VCaP (cell line): Measurements from ENCODE around the gene ZNF277.
"Not testable (repeated sequence)": the region's sequence is repeated elsewhere in the genome, so short reads cannot be mapped to it uniquely, and the experiment has no call there.

ENCODE experiments used
- H3K27ac ChIP-seq: fragments of 450-650 bp; 2 replicates; pipeline ENCODE4 v1.5.1; 2017
- TF ChIP-seq, protein P1 (sequence below): fragments of 450-650 bp; conservative IDR thresholded peaks from 2 replicates; pipeline ENCODE4 v1.5.1; 2017; ENCODE audit warnings: mild to moderate bottlenecking, moderate library complexity

Gene ZNF277

GRCh38 chr7:112238330-112238729 is 31.8 kb downstream of the ZNF277 start:
- peak overlapping the region; percentile 87 for H3K27ac ChIP-seq
- TF ChIP-seq, protein P1, sequence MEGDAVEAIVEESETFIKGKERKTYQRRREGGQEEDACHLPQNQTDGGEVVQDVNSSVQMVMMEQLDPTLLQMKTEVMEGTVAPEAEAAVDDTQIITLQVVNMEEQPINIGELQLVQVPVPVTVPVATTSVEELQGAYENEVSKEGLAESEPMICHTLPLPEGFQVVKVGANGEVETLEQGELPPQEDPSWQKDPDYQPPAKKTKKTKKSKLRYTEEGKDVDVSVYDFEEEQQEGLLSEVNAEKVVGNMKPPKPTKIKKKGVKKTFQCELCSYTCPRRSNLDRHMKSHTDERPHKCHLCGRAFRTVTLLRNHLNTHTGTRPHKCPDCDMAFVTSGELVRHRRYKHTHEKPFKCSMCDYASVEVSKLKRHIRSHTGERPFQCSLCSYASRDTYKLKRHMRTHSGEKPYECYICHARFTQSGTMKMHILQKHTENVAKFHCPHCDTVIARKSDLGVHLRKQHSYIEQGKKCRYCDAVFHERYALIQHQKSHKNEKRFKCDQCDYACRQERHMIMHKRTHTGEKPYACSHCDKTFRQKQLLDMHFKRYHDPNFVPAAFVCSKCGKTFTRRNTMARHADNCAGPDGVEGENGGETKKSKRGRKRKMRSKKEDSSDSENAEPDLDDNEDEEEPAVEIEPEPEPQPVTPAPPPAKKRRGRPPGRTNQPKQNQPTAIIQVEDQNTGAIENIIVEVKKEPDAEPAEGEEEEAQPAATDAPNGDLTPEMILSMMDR: no peak

GRCh38 chr7:112238852-112239610 is 32.5 kb downstream of the ZNF277 start:
- H3K27ac ChIP-seq: peak overlapping the region; percentile 87
- TF ChIP-seq, protein P1: no peak

DNA sequence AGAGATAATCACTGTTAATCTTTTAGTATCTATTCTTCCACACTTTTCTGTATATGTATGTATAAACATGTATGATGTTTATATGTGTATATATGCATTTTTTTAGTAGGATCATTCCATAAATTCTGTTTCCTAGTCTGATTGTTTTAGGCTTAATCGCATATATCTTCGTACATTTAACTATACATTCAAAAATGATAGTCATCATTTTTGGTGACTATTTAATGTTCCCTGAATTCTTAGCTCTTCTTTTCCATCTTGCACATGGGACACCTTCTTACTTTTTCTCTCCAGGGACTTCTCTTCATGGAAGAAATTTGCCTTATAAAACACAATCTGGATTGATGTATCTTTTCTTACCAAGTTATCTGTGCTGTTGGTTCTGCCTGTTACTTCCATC is 42.1 kb downstream of the ZNF277 start:
- H3K27ac ChIP-seq: no peak overlapping the region
- TF ChIP-seq, protein P1: no peak

DNA sequence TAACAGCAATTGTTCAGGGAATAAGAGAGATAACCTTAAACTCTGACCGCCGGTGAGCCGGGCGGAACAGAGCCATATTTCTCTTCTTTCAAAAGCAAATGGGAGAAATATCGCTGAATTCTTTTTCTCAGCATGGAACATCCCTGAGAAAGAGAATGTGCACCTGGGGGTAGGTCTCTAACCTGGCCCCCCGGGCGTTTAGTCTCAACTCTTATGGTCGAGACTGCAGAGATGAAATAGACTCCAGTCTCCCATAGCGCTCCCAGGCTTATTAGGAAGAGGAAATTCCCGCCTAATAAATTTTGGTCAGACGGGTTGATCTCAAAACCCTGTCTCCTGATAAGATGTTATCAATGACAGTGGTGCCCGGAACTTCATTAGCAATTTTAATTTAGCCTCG is 43.5 kb downstream of the ZNF277 start:
- not testable (repeated sequence) for H3K27ac ChIP-seq

DNA sequence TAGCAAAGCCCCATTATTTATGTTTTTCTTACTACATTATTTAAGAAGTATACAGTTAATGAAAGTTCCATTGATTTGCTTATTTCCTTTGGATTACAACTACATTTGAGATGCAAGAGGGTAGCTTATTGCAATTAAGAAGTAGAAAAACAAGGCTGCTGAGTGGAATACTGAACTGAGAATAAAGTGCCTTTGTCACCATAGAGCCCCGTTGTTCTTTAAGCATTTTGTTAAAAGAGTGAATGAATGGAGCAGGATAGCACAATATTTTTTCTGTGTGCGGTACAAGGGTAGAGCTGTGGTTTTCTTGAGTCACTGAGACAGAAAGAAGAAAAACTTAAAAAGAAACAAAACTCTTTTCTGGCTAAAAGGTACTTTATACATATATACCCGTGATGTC is 45.6 kb downstream of the ZNF277 start:
- TF ChIP-seq, protein P1: no peak
- no peak overlapping the region for H3K27ac ChIP-seq

DNA sequence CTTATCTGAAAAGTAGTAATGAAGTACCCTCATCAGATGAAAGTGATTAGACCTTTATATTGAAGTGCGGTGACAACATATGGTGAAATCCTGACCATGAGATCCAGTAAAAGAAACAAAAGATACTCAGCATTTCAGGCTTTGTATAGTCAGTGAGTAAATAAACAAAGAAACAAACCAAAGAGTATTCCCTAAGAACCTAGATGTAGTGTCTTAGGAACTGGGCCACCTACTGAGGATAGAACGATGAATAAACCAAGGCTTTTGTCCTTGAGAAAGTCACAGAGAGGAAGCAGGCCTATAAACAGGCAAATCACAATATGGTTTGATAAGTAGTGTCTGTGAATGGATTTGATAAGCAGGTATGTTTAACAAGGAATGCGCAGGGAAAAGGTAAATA is 46.2 kb downstream of the ZNF277 start:
- H3K27ac ChIP-seq: no peak overlapping the region
- TF ChIP-seq, protein P1: no peak

GRCh38 chr7:112254156-112254555 is 47.7 kb downstream of the ZNF277 start:
- TF ChIP-seq, protein P1: no peak
- peak overlapping the region; percentile 81 for H3K27ac ChIP-seq

DNA sequence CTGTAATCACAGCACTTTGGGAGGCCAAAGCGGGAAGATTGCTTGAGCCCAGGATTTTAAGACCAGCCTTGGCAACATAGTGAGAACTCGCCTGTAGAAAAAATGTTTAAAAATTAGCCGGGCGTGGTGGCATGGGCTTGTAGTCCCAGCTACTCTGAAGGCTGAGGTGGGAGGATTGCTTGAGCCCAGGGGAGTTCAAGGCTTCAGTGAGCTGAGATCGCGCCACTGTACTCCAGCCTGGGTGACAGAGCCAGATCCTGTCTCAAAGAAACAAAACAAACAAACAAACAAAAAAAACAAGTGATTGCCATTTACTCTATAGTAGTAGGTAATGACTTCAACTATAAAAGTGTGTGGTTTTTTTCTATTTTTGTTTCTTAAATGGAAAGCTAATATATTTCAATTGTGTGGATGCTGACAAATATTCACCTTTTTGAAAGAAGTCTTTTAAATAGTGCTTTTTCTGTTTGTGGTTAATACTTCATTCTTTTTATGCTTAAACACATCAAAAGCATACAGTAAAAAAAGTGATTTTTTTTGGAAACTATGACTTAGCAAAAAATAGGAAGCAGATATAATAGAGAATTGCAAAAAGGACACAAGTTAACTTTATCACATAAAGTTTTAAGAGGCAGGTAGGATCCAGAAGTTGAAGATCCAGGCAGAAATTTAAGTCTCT is 48.4 kb downstream of the ZNF277 start:
- TF ChIP-seq, protein P1: no peak
- H3K27ac ChIP-seq: peak overlapping the region; percentile 81
